Non-pigmented ciliary epithelial cell (primary cell): ENCODE results near the gene ENOX2.
"Not testable (repeated sequence)": the region's sequence is repeated elsewhere in the genome, so short reads cannot be mapped to it uniquely, and the experiment has no call there.

ENCODE experiments used
- DNase-seq: peaks from one replicate; pipeline ENCODE4 v3.0.0-alpha.2; 2010; ENCODE audit warnings: low read depth

The ENOX2 gene

GRCh38 chrX:130754353-130754752, 148.7 kb downstream of the ENOX2 start:
- DNase-seq, result no peak

GRCh38 chrX:130746709-130747342, 156.2 kb downstream of the ENOX2 start:
- DNase-seq, result no peak

- DNase-seq, result no peak
Measured at GRCh38 chrX:130746077-130746476, 156.9 kb downstream of the ENOX2 start.

- DNase-seq, result no peak
Measured at GRCh38 chrX:130741584-130741983, 161.4 kb downstream of the ENOX2 start.

- DNase-seq, result no peak
Measured at GRCh38 chrX:130741151-130741550, 161.9 kb downstream of the ENOX2 start.

- no peak for DNase-seq
Measured at GRCh38 chrX:130738638-130739195, 164.3 kb downstream of the ENOX2 start.

- DNase-seq, result no peak
Measured at GRCh38 chrX:130734713-130735112, 168.3 kb downstream of the ENOX2 start.

GRCh38 chrX:130728208-130728607, 174.8 kb downstream of the ENOX2 start:
- no peak for DNase-seq

GRCh38 chrX:130726661-130727060, 176.3 kb downstream of the ENOX2 start:
- no peak for DNase-seq

GRCh38 chrX:130725519-130725918, 177.5 kb downstream of the ENOX2 start:
- no peak for DNase-seq

- no peak for DNase-seq
Measured at GRCh38 chrX:130719413-130719812, 183.6 kb downstream of the ENOX2 start.

GRCh38 chrX:130718137-130718536, 184.9 kb downstream of the ENOX2 start:
- DNase-seq, result no peak

GRCh38 chrX:130716781-130717413, 186.1 kb downstream of the ENOX2 start:
- DNase-seq, result no peak

GRCh38 chrX:130716346-130716745, 186.7 kb downstream of the ENOX2 start:
- DNase-seq, result no peak

- DNase-seq, result no peak
Measured at GRCh38 chrX:130715299-130715698, 187.7 kb downstream of the ENOX2 start.

GRCh38 chrX:130714665-130715064, 188.3 kb downstream of the ENOX2 start:
- DNase-seq, result no peak

GRCh38 chrX:130714135-130714534, 188.9 kb downstream of the ENOX2 start:
- DNase-seq, result no peak

GRCh38 chrX:130709178-130709577, 193.8 kb downstream of the ENOX2 start:
- DNase-seq, result not testable (repeated sequence)

GRCh38 chrX:130705591-130705990, 197.4 kb downstream of the ENOX2 start:
- no peak for DNase-seq

- no peak for DNase-seq
Measured at GRCh38 chrX:130704053-130705038, 198.7 kb downstream of the ENOX2 start.

- DNase-seq, result no peak
Measured at GRCh38 chrX:130702867-130703707, 199.9 kb downstream of the ENOX2 start.

- no peak for DNase-seq
Measured at GRCh38 chrX:130700629-130701028, 202.4 kb downstream of the ENOX2 start.
